Lower lobe of right lung (tissue), 2 donors: ENCODE measurements around the gene TERT. TPM values are rescaled to one million over a fixed set of nuclear protein-coding genes. Genes with fewer than 3 reads are reported as not detected.
A peak's percentile ranks its signal among the peaks of the same experiment; 100 is the strongest.
"Not testable (repeated sequence)": the region's sequence is repeated elsewhere in the genome, so short reads cannot be mapped to it uniquely, and the experiment has no call there.

Source experiments
- ATAC-seq, 2 donors: fragments of 200-7000 bp; cut with Tn5 transposase; one replicate each; pipeline ENCODE4 v1.9.1; 2020 to 2022; ENCODE audit warnings: mild to moderate bottlenecking in 2 of 2, moderate library complexity in 2 of 2
- DNase-seq: peaks from one replicate; pipeline ENCODE4 v3.0.0-alpha.2; 2020
- H3K27ac ChIP-seq: fragments of 200-600 bp; one replicate; pipeline ENCODE4 v1.8.0; 2022
- H3K27me3 ChIP-seq: fragments of 200-600 bp; one replicate; pipeline ENCODE4 v1.8.0; 2022; ENCODE audit warnings: low read depth
- H3K36me3 ChIP-seq: fragments of 200-600 bp; one replicate; pipeline ENCODE4 v1.8.0; 2022; ENCODE audit warnings: mild to moderate bottlenecking
- H3K4me1 ChIP-seq: fragments of 200-600 bp; one replicate; pipeline ENCODE4 v1.8.0; 2022
- H3K4me3 ChIP-seq: fragments of 200-600 bp; one replicate; pipeline ENCODE4 v1.8.0; 2022; ENCODE audit warnings: mild to moderate bottlenecking
- H3K9me3 ChIP-seq: fragments of 200-600 bp; one replicate; pipeline ENCODE4 v1.8.0; 2022
- CTCF ChIP-seq: fragments of 200-600 bp; IDR thresholded peaks from one replicate; pipeline ENCODE4 v1.8.0; 2022; ENCODE audit warnings: antibody characterized with exemption, mild to moderate bottlenecking
- intact Hi-C: fragments of 100-400 bp; cut with DNase I; formaldehyde crosslinking; loops from one replicate; pipeline ENCODE4 v1.11.0; 2022
- total RNA-seq: library from RNA; stranded (reverse); fragmentation: NEBNext Ultra II Directional; extraction: Animal tissue kit (Norgen Biotek cat#: 25700); gene quantifications from one replicate; pipeline ENCODE4 v1.2.1, GENCODE V29; 2021
- donor health status: DM: no; HTN: yes; CAD: no; lungs with severe emphysema.

The TERT gene
- total RNA-seq, 1 donor from 2014 or later: not detected

DNA sequence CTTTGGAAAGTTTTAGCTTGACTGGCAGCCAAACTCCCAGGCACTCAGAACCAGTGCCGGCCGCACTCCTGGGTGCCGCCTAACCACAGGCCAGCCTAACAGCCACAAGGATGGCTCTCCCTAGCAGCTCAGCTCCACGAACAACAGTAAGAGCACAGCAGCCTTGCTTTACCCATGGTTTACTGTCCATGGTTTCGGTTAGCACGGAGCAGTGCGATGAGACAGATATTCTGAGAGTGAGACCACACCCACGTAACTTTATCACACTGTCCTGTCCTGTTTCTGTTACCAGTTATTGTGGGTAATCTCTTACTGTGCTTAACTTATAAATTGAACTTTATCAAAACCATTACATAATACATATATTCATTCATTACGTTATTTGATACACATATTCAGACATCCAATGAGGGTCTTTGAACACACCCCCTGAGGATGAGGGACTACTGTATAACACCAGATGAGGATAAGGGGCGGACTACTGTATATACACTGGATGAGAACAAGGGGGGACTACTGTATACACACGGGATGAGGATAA, 37.7 kb upstream of the TERT start:
- no peak for TF ChIP-seq CTCF
- ATAC-seq: peak; percentile 19 to 30
- DNase-seq: no peak

DNA sequence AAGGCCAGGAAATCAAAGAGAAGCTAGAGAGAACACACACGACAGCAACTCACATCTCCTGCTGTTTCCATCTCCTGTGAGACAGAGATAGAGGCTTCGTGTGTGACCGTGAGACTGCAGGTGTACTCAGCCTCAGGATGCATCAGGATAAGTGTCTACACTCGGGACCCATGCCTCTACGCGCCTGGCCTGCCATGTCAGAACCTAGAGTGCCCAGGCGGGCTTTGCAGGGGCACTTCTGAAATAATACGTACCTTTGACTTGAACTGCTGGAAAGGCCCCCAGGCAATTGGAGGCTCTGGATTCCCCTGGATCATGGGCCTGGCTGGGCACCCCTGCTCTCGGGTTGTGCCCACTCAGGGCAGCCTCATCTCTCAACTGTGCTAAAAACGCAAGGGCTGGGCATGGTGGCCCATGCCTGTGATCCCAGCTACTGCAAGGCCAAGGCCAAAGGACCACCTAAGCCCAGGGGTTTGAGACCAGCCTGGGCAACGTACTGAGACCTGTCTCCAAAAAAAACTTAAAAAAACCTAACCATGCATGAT, 37.1 kb upstream of the TERT start:
- peak overlapping the region; percentile 24 for H3K27ac ChIP-seq
- no peak for ATAC-seq
- DNase-seq: no peak
- peaks cover 19% of the 10 kb centered on the region for H3K4me1 ChIP-seq
- no peak overlapping the region for H3K4me3 ChIP-seq
- no peaks in the 10 kb centered on the region for H3K9me3 ChIP-seq
- intact Hi-C loops: no loop called here
- no peak for TF ChIP-seq CTCF
- H3K36me3 ChIP-seq: peaks cover 69% of the 10 kb centered on the region
- no peaks in the 10 kb centered on the region for H3K27me3 ChIP-seq

More for the DNA sequence above, 37.7 kb upstream of the TERT start:
- H3K4me1 ChIP-seq: peaks cover 19% of the 10 kb centered on the region
- intact Hi-C loops: no loop called here
- peaks cover 75% of the 10 kb centered on the region for H3K36me3 ChIP-seq
- H3K4me3 ChIP-seq: no peak overlapping the region
- no peaks in the 10 kb centered on the region for H3K9me3 ChIP-seq
- H3K27me3 ChIP-seq: no peaks in the 10 kb centered on the region
- peak overlapping the region; percentile 24 for H3K27ac ChIP-seq

DNA sequence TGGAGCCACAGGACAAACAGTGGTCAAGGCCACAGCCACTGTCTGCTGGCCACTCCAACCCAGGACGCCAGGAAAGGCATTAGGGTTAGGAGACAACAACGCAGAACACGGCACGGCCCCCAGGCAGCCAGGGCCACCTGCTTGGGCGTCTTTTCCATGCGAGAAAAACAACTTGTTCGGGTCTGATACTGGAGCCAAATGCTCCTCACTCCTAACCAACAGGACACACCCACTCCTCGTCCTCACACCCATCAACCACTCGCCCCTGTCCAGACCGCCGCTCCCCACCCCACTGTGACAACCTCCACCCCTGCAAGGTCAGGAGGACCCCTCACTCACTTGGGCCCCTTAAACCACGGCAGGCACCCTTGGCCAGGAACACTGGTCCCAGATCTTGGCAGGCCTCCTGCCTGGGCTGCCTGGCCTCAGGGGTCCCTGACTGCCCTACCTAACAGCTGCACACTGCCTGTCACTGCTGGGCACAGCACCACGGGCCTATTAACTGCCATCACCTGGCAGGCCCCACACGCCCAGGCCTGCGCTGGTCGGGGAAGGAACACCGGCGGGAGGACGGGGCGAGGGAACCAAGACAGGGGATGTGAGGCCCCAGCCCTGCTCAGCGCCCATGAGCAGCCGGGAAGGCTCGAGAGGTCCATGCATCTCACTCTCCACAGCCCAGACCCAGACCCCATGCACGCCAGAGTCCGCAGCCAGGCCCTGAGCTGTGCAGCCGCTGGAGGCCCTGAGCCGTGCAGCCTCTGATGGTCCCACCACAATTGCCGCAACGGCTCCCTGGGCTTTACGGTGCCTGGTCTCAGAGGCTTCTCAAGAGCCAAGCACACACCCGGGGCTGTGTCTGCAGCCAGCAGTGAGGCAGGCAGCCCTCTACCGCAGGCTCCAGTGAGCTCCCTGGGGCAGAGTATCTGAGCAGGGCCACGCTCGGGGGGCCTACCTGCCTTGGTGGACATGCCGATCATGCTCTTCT, 36.3 kb upstream of the TERT start:
- Histone ChIP-seq H3K27me3 (no peaks in the 10 kb centered on the region), H3K9me3 (no peaks in the 10 kb centered on the region), H3K4me3 (no peak overlapping the region), H3K36me3 (peaks cover 61% of the 10 kb centered on the region), H3K27ac (peak overlapping the region; percentile 62), H3K4me1 (peaks cover 19% of the 10 kb centered on the region)
- intact Hi-C loops: no loop called here
- TF ChIP-seq CTCF: no peak
- no peak for DNase-seq
- peak; percentile 14 to 54 for ATAC-seq

DNA sequence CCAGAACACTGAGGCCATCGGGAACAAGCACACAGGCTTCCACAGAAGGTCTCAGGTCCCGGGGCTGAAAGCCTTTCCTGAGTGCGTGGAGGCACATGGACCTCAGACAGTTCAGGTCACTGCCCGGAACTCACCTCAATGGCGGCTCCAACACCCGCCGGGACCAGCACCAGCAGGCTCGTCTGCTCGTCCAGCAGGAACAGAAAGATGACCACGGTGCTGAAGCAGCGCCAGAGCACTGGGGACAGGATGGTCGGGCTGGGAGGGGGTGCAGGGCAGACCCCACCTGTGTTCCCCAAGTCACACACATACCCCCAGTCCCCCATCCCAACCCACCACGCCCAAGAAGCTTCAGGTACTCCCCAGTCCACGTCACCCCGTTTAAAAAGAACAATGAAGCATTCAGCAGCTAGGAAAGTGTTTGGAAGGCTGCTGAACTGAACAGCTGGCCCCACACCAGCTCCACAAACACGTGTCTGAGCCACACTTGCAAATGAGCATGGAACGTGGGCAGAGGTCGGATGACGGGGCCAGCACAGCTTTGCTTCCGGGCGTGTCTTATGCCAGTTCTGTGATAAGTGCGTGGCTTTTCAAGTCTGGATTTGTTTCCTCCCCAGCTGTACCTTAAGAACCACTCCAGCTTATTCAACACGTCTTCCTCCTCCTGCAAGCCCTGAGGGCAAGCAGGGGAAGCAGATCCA, 35.4 kb upstream of the TERT start:
- Histone ChIP-seq H3K27me3 (no peaks in the 10 kb centered on the region), H3K9me3 (no peaks in the 10 kb centered on the region), H3K4me3 (no peak overlapping the region), H3K27ac (peak overlapping the region; percentile 62), H3K36me3 (peaks cover 61% of the 10 kb centered on the region), H3K4me1 (peaks cover 19% of the 10 kb centered on the region)
- DNase-seq (peak; percentile 82), ATAC-seq (peak; percentile 92 to 94)
- no peak for TF ChIP-seq CTCF
- intact Hi-C loops: no loop called here

GRCh38 chr5:1329111-1329579, 34.3 kb upstream of the TERT start:
- Histone ChIP-seq H3K36me3 (peaks cover 61% of the 10 kb centered on the region), H3K4me1 (peaks cover 19% of the 10 kb centered on the region), H3K9me3 (no peaks in the 10 kb centered on the region), H3K27me3 (no peaks in the 10 kb centered on the region), H3K4me3 (no peak overlapping the region), H3K27ac (peak overlapping the region; percentile 18)
- DNase-seq (no peak), ATAC-seq (no peak)
- no peak for TF ChIP-seq CTCF
- intact Hi-C loops: no loop called here

DNA sequence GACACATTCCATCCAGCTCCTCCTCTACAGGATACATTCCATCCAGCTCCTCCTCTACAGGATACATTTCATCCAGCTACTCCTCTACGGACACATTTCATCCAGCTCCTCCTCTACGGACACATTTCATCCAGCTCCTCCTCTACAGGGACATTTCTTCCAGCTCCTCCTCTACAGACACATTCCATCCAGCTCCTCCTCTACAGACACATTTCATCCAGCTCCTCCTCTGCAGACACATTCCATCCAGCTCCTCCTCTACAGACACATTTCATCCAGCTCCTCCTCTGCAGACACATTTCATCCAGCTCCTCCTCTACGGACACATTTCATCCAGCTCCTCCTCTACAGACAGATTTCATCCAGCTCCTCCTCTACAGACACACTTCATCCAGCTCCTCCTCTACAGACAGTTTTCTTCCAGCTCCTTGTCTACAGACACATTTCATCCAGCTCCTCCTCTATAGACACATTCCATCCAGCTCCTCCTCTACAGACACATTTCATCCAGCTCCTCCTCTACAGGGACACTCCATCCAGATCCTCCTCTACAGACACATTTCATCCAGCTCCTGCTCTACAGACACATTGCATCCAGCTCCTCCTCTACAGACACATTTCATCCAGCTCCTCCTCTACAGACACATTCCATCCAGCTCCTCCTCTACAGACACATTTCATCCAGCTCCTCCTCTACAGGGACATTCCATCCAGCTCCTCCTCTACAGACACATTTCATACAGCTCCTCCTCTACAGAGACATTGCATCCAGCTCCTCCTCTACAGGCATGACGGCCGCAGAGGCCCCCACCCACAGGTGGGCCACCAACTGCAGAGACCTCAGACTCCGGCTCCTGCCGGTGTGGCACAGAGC, 33.6 kb upstream of the TERT start:
- DNase-seq, H3K4me3 ChIP-seq, ATAC-seq, intact Hi-C loops, H3K27me3 ChIP-seq, H3K9me3 ChIP-seq: not testable (repeated sequence)
- peaks cover 19% of the 10 kb centered on the region for H3K4me1 ChIP-seq
- H3K27ac ChIP-seq: peak overlapping the region; percentile 18
- H3K36me3 ChIP-seq: peaks cover 62% of the 10 kb centered on the region
